H1 (cell line): ENCODE measurements around the gene MRC2. TPM values are rescaled to one million over a fixed set of nuclear protein-coding genes. Genes with fewer than 3 reads are reported as not detected.
A peak's percentile ranks its signal among the peaks of the same experiment; 100 is the strongest.

Experiments used
- CTCF ChIA-PET: fragments of 300-600 bp; sonication (Branson Sonifier 250); formaldehyde crosslinking; loops from one replicate; lab custom pipeline; 2021; ENCODE audit not compliant: partially characterized antibody; lab: Charles Lee
- POLR2A ChIA-PET: fragments of 300-600 bp; sonication (Branson Sonifier 250); formaldehyde crosslinking; loops from one replicate; lab custom pipeline; 2021; ENCODE audit warnings: inconsistent platforms; ENCODE audit not compliant: partially characterized antibody; lab: Charles Lee
- DNase-seq, 2 experiments: peaks; one replicate each; pipeline versions ENCODE4 v3.0.0 to v3.0.0-alpha.2; 2010 to 2022; ENCODE audit warnings: low spot score in 2 of 2, low read depth in 1 of 2, mixed read lengths in 1 of 2
- FAIRE-seq: peaks from 2 replicates; lab custom pipeline; 2011; peaks lifted over from hg19 to GRCh38; lab: Jason Lieb, UNC
- H2AFZ ChIP-seq: 2 replicates; pipeline ENCODE4 v1.8.1; 2012; ENCODE audit warnings: low read length, inconsistent platforms
- H2AK5ac ChIP-seq: 2 replicates; pipeline ENCODE4 v1.6.1; 2013; ENCODE audit warnings: low read depth, low read length
- H2BK120ac ChIP-seq: replicated peaks from 2 replicates; pipeline ENCODE3; 2013; ENCODE audit warnings: low read depth, low read length, inconsistent platforms
- H2BK12ac ChIP-seq: 2 replicates; pipeline ENCODE4 v1.6.1; 2013; ENCODE audit warnings: low read depth, low read length
- H2BK15ac ChIP-seq: 2 replicates; pipeline ENCODE4 v1.6.1; 2013; ENCODE audit warnings: low read length
- H2BK20ac ChIP-seq: 2 replicates; pipeline ENCODE4 v1.6.1; 2013; ENCODE audit warnings: low read length
- H2BK5ac ChIP-seq: 2 replicates; pipeline ENCODE4 v1.6.1; 2013; ENCODE audit warnings: low read depth, low read length
- H3K14ac ChIP-seq: 2 replicates; pipeline ENCODE4 v1.6.1; 2013; ENCODE audit warnings: inconsistent platforms; ENCODE audit not compliant: insufficient read length
- H3K18ac ChIP-seq: 2 replicates; pipeline ENCODE4 v1.6.1; 2013; ENCODE audit warnings: low read length; ENCODE audit errors: extremely low read depth
- H3K23ac ChIP-seq: 2 replicates; pipeline ENCODE4 v1.6.1; 2013; ENCODE audit warnings: inconsistent platforms; ENCODE audit not compliant: insufficient read length
- H3K23me2 ChIP-seq: 2 replicates; pipeline ENCODE4 v1.6.1; 2013; ENCODE audit warnings: low read depth, low read length
- H3K27ac ChIP-seq: 2 replicates; pipeline ENCODE4 v1.6.1; 2011; ENCODE audit warnings: low read depth, low read length, inconsistent platforms
- H3K27me3 ChIP-seq, 4 experiments: replicated peaks in 1 of 4; 1 replicate in 1 of 4; 2 replicates in 3 of 4; pipeline versions ENCODE4 v1.6.1 to v1.8.1; 2011 to 2013; ENCODE audit warnings: low read length in 3 of 4, mild to moderate bottlenecking in 3 of 4, inconsistent platforms in 2 of 4, mixed read lengths in 2 of 4, moderate library complexity in 1 of 4; ENCODE audit not compliant: control insufficient read depth in 3 of 4, insufficient read depth in 3 of 4; ENCODE audit errors: extremely low read depth in 1 of 4
- H3K36me3 ChIP-seq, 4 experiments: 2 replicates each; pipeline versions ENCODE4 v1.6.1 to v1.8.1; 2011 to 2013; ENCODE audit warnings: mild to moderate bottlenecking in 4 of 4, low read length in 3 of 4, moderate library complexity in 2 of 4, control low read depth in 1 of 4, inconsistent platforms in 1 of 4; ENCODE audit not compliant: insufficient read depth in 4 of 4, control insufficient read depth in 2 of 4
- H3K4ac ChIP-seq: replicated peaks from 2 replicates; pipeline ENCODE3; 2013; ENCODE audit warnings: low read length, low read depth, mixed read lengths, inconsistent platforms; ENCODE audit not compliant: insufficient read length
- H3K4me1 ChIP-seq, 4 experiments: replicated peaks in 1 of 4; 1 replicate in 1 of 4; 2 replicates in 3 of 4; pipeline versions ENCODE4 v1.6.1 to v1.8.1; 2011 to 2013; ENCODE audit warnings: low read length in 3 of 4, inconsistent platforms in 2 of 4, mixed read lengths in 1 of 4; ENCODE audit not compliant: insufficient read depth in 4 of 4, control insufficient read depth in 3 of 4
- H3K4me2 ChIP-seq, 2 experiments: 2 replicates each; pipeline versions ENCODE4 v1.6.1 to v1.8.1; 2011 to 2013; ENCODE audit warnings: low read depth in 2 of 2, low read length in 2 of 2, control low read depth in 1 of 2, inconsistent platforms in 1 of 2, mild to moderate bottlenecking in 1 of 2; ENCODE audit not compliant: insufficient read depth in 1 of 2
- H3K4me3 ChIP-seq, 4 experiments: fragments of 200-600, 300-600 bp in 1 of 4; sonication (generic), shearing (Covaris generic), sonication (Bioruptor Twin) in 1 of 4; 2 replicates each; pipeline versions ENCODE4 v1.5.1 to v1.8.1; 2011 to 2016; ENCODE audit warnings: low read length in 4 of 4, low read depth in 3 of 4, control low read depth in 2 of 4, inconsistent platforms in 2 of 4, mild to moderate bottlenecking in 2 of 4, mixed read lengths in 1 of 4, moderate library complexity in 1 of 4; ENCODE audit not compliant: insufficient read depth in 2 of 4; ENCODE audit errors: extremely low read depth in 1 of 4
- H3K56ac ChIP-seq: replicated peaks from 2 replicates; pipeline ENCODE3; 2013; ENCODE audit warnings: low read depth, mild to moderate bottlenecking, mixed read lengths, low read length, inconsistent platforms; ENCODE audit not compliant: insufficient read length
- H3K79me1 ChIP-seq: 2 replicates; pipeline ENCODE4 v1.6.1; 2013; ENCODE audit warnings: low read depth, low read length, control low read depth
- H3K79me2 ChIP-seq, 2 experiments: 2 replicates each; pipeline versions ENCODE4 v1.6.1 to v1.8.1; 2012 to 2013; ENCODE audit warnings: low read length in 2 of 2, mild to moderate bottlenecking in 2 of 2, inconsistent platforms in 1 of 2; ENCODE audit not compliant: insufficient read depth in 2 of 2, control insufficient read depth in 1 of 2
- H3K9ac ChIP-seq, 4 experiments: replicated peaks in 1 of 4; 1 replicate in 1 of 4; 2 replicates in 3 of 4; pipeline versions ENCODE4 v1.6.1 to v1.8.1; 2011 to 2013; ENCODE audit warnings: low read depth in 3 of 4, low read length in 3 of 4, control low read depth in 2 of 4, mild to moderate bottlenecking in 2 of 4, moderate library complexity in 2 of 4, inconsistent platforms in 1 of 4; ENCODE audit errors: extremely low read depth in 1 of 4
- H3K9me3 ChIP-seq, 2 experiments: 2 replicates each; pipeline versions ENCODE4 v1.6.1 to v1.8.1; 2012 to 2013; ENCODE audit warnings: mild to moderate bottlenecking in 2 of 2, moderate library complexity in 2 of 2, control low read depth in 1 of 2, inconsistent platforms in 1 of 2, low read depth in 1 of 2, low read length in 1 of 2, mixed read lengths in 1 of 2; ENCODE audit not compliant: insufficient read depth in 2 of 2
- H4K20me1 ChIP-seq, 2 experiments: replicated peaks in 1 of 2; 2 replicates each; pipeline versions ENCODE3 to v1.8.1; 2011 to 2013; ENCODE audit warnings: inconsistent platforms in 2 of 2, low read length in 2 of 2, mild to moderate bottlenecking in 1 of 2; ENCODE audit not compliant: insufficient read depth in 2 of 2, control insufficient read depth in 1 of 2
- H4K5ac ChIP-seq: 2 replicates; pipeline ENCODE4 v1.6.1; 2013; ENCODE audit warnings: low read length, low read depth, mixed read lengths, inconsistent platforms; ENCODE audit not compliant: insufficient read length
- H4K8ac ChIP-seq: 2 replicates; pipeline ENCODE4 v1.8.0; 2013; ENCODE audit warnings: mild to moderate bottlenecking, moderate library complexity, low read length, inconsistent platforms; ENCODE audit not compliant: insufficient read depth; ENCODE audit errors: extremely low read depth
- H4K91ac ChIP-seq: replicated peaks from 2 replicates; pipeline ENCODE3; 2013; ENCODE audit warnings: low read length, mixed read lengths, inconsistent platforms; ENCODE audit not compliant: insufficient read length
- BRCA1 ChIP-seq: IDR thresholded peaks from 2 replicates; pipeline ENCODE4 v1.6.1; 2012; ENCODE audit warnings: low read depth, low read length, improper control_type of control experiment
- CEBPB ChIP-seq: IDR thresholded peaks from 2 replicates; pipeline ENCODE4 v1.6.1; 2012; ENCODE audit warnings: low read depth, low read length
- JUND ChIP-seq: IDR thresholded peaks from 2 replicates; pipeline ENCODE4 v1.6.1; 2011; ENCODE audit warnings: mild to moderate bottlenecking, improper control_type of control experiment, low read length
- NRF1 ChIP-seq: IDR thresholded peaks from 2 replicates; pipeline ENCODE4 v1.6.1; 2011; ENCODE audit warnings: mild to moderate bottlenecking, low read depth, low read length, improper control_type of control experiment
- PHF8 ChIP-seq: fragments of 200-600 bp; sonication (generic); conservative IDR thresholded peaks from 2 replicates; pipeline ENCODE4 v1.7.1; 2012; ENCODE audit warnings: low read depth, mild to moderate bottlenecking, inconsistent platforms, low read length, moderate library complexity
- POU5F1 ChIP-seq: IDR thresholded peaks from 2 replicates; pipeline ENCODE4 v1.6.1; 2011; ENCODE audit warnings: low read depth, mild to moderate bottlenecking, low read length, moderate library complexity
- RBBP5 ChIP-seq: IDR thresholded peaks from 2 replicates; pipeline ENCODE4 v1.7.1; 2012; ENCODE audit warnings: low read depth, mild to moderate bottlenecking, inconsistent platforms, low read length, moderate library complexity, borderline replicate concordance
- RXRA ChIP-seq: IDR thresholded peaks from 2 replicates; pipeline ENCODE4 v1.6.1; 2011; ENCODE audit warnings: low read depth, mild to moderate bottlenecking, low read length, moderate library complexity; ENCODE audit not compliant: insufficient read depth
- SIX5 ChIP-seq: IDR thresholded peaks from 2 replicates; pipeline ENCODE4 v1.6.1; 2011; ENCODE audit warnings: mild to moderate bottlenecking, low read depth, low read length
- TAF1 ChIP-seq: IDR thresholded peaks from 2 replicates; pipeline ENCODE4 v1.6.1; 2011; ENCODE audit warnings: mild to moderate bottlenecking, low read depth, low read length
- WGBS, 2 experiments: shearing (Covaris generic) in 1 of 2; methylation state at CpG; one replicate each; pipeline versions ENCODE4 v1.1.6 to v1.1.7; 2013 to 2015; ENCODE audit warnings: low lambda C conversion rate in 2 of 2, mixed read lengths in 2 of 2, inconsistent platforms in 1 of 2, low coverage in 1 of 2, missing lambda C conversion rate in 1 of 2; ENCODE audit not compliant: insufficient replicate concordance in 2 of 2, insufficient coverage in 1 of 2, insufficient read length in 1 of 2; ENCODE audit errors: extremely low coverage in 1 of 2, missing lambda C conversion rate in 1 of 2; 5-methylcytosine and 5-hydroxymethylcytosine counted together
- polyA plus RNA-seq, 7 experiments: library from polyadenylated mRNA; depleted of rRNA in 3 of 7; stranded (reverse) in 5 of 7; unstranded in 2 of 7; fragments of >200 nt in 5 of 7; fragments of 200-250 nt in 2 of 7; gene quantifications; 1 replicate in 5 of 7; 2 replicates in 1 of 7; 4 replicates in 1 of 7; pipeline versions ENCODE4 v1.2.1 to v1.2.3, GENCODE V29; 2011 to 2013; ENCODE audit warnings: missing spikeins in 2 of 7, mixed read lengths in 2 of 7
- total RNA-seq: library from RNA; stranded (reverse); fragmentation: NEBNext Ultra II Directional; extraction: Animal tissue kit (Norgen Biotek cat#: 25700); gene quantifications from 2 replicates; pipeline ENCODE4 v1.2.1, GENCODE V29; 2021
- TF ChIP-seq, protein P1 (sequence below), 3 experiments: IDR thresholded peaks; 1 replicate in 2 of 3; 2 replicates in 1 of 3; pipeline versions ENCODE4 v1.5.1 to v1.6.1; 2011; ENCODE audit warnings: low read length in 3 of 3, mild to moderate bottlenecking in 3 of 3, inconsistent platforms in 2 of 3, low read depth in 1 of 3, moderate library complexity in 1 of 3; ENCODE audit not compliant: insufficient read depth in 1 of 3; ENCODE audit errors: control extremely low read depth in 1 of 3
- TF ChIP-seq, protein P2 (sequence below): IDR thresholded peaks from 2 replicates; pipeline ENCODE4 v1.6.1; 2011; ENCODE audit warnings: low read depth, mild to moderate bottlenecking, low read length; ENCODE audit not compliant: insufficient read depth

MRC2 gene
- total and polyA plus RNA-seq, 2 of the 8 experiments (the other 6 are each of a cell fraction or from before 2014, with no cell fraction given): 7.0 to 24.2 TPM

DNA sequence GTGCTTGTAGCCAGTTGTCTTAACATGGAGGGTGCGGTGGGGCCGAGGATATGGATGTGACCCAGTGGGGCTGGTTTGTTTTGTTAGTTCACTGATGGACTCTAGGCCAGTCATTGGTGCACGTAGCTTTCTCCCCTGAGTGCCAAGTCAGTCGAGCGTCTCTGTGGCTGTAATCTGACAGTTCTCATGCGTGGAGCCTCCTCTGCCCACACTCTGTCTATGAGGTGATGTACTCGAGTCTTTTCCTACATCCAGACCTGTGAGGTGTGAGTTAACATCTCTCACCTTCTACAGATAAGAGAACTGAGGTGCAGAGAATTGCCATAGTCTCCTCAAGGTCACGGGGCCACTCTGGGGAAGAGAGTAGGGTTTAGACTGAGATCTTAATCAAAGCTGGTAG is 90.4 kb downstream of the MRC2 start:
- Histone ChIP-seq H3K14ac (no peak overlapping the region), H3K79me2 (no peaks in the 10 kb centered on the region), H3K4me3 (no peak overlapping the region), H3K79me1 (no peaks in the 10 kb centered on the region), H3K4me1 (peaks cover 0 to 3% (median under 1%) of the 10 kb centered on the region in 4 experiments; a peak in 3 of 7 replicates), H4K20me1 (no peaks in the 10 kb centered on the region), H3K27ac (no peak overlapping the region), H3K27me3 (0 out of 7 replicates have a peak, but pooled peaks cover 0 to 1% (median 0%) of the 10 kb centered on the region in 4 experiments), H4K5ac (no peak overlapping the region), H2AK5ac (no peak overlapping the region), H2BK15ac (no peak overlapping the region), H4K91ac (no peak overlapping the region), H3K9me3 (no peaks in the 10 kb centered on the region), H3K23me2 (0 out of 2 replicates have a peak, but pooled peaks cover 4% of the 10 kb centered on the region), H4K8ac (no peak overlapping the region), H2AFZ (no peak overlapping the region), H3K4me2 (no peak overlapping the region), H3K9ac (no peak overlapping the region), H3K56ac (no peak overlapping the region), H3K36me3 (no peaks in the 10 kb centered on the region), H3K23ac (no peak overlapping the region), H3K18ac (no peak overlapping the region), H3K4ac (no peak overlapping the region), H2BK120ac (no peak overlapping the region), H2BK5ac (no peak overlapping the region), H2BK20ac (no peak overlapping the region), H2BK12ac (0 out of 2 replicates have a peak overlapping the region, but pooled peaks have one; percentile 35)
- WGBS, 2 experiments: 92% methylated on average over 8 of the region's 8 CpGs; no CpG with 5 or more reads in 1 of the 2 experiments
- FAIRE-seq: no peak
- ChIA-PET CTCF (no interaction called here), POLR2A (no interaction called here)
- DNase-seq: no peak
- no peak for TF ChIP-seq SIX5
- no peak for TF ChIP-seq BRCA1
- no peak for TF ChIP-seq TAF1
- no peak for TF ChIP-seq POU5F1
- TF ChIP-seq PHF8: no peak
- no peak for TF ChIP-seq JUND
- TF ChIP-seq, protein P1, sequence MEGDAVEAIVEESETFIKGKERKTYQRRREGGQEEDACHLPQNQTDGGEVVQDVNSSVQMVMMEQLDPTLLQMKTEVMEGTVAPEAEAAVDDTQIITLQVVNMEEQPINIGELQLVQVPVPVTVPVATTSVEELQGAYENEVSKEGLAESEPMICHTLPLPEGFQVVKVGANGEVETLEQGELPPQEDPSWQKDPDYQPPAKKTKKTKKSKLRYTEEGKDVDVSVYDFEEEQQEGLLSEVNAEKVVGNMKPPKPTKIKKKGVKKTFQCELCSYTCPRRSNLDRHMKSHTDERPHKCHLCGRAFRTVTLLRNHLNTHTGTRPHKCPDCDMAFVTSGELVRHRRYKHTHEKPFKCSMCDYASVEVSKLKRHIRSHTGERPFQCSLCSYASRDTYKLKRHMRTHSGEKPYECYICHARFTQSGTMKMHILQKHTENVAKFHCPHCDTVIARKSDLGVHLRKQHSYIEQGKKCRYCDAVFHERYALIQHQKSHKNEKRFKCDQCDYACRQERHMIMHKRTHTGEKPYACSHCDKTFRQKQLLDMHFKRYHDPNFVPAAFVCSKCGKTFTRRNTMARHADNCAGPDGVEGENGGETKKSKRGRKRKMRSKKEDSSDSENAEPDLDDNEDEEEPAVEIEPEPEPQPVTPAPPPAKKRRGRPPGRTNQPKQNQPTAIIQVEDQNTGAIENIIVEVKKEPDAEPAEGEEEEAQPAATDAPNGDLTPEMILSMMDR (IDR thresholded peaks at IDR 0.05; ENCODE audit: control extremely low read depth in 1 of 3, insufficient read depth in 1 of 3, low read depth in 1 of 3, low read length in 3 of 3): no peak
- TF ChIP-seq NRF1: no peak
- TF ChIP-seq RBBP5: no peak
- TF ChIP-seq, protein P2, sequence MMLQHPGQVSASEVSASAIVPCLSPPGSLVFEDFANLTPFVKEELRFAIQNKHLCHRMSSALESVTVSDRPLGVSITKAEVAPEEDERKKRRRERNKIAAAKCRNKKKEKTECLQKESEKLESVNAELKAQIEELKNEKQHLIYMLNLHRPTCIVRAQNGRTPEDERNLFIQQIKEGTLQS: no peak
- TF ChIP-seq RXRA: no peak
- no peak for TF ChIP-seq CEBPB
